NCI-H345 treated with DMSO at 0.1 percent for 48 hours (cell line): ENCODE results near the gene B4GALNT1.
"Not testable (repeated sequence)": the region's sequence is repeated elsewhere in the genome, so short reads cannot be mapped to it uniquely, and the experiment has no call there.

Experiments used
- DNase-seq: peaks from one replicate; lab custom pipeline; 2025; ENCODE audit not compliant: unreplicated experiment; lab: John Stamatoyannopoulos, UW

The B4GALNT1 gene

GRCh38 chr12:57588951-57589610, 43.9 kb downstream of the B4GALNT1 start:
- not testable (repeated sequence) for DNase-seq

- no peak for DNase-seq
These were observed 46.1 kb downstream of the B4GALNT1 start for GRCh38 chr12:57586832-57587429.

DNA sequence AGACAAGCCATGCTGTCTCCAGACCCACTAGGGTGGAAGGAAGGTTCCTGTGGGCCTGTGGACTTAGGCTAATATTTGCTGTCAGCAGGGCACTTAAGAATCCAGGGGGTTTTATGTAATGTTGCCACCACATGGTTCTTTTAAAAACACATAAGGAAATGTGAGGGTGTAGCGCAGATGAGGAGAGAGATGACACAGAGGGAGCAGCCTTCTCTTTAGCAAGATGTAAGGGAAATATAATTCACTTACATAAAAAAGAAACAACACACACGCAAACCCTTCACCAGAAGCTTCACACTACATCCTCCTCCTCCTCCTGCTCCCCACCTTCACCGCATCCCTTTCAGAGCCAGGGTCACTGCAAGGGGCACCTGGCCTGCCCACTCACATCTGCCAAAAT, 46.9 kb downstream of the B4GALNT1 start:
- DNase-seq: no peak

DNA sequence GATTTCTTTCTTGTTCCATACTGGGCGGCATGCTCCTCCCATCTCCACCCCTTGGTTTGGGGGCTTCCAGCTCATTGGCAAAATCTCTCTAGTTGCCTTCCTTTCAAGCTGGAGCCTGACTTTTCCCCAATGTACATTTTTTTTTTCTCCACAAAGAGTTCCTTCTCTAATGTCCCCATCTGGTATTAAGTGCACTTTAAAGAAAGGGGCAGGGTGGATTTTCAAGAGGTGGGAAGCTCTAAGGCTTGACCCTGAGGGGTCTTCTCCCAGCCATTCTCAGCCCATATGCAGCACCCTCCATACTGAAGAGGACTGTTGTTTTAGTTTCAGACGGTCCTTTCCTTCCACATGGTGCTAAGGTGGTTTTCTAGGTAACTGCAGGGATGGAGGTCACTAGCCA, 47.8 kb downstream of the B4GALNT1 start:
- DNase-seq: no peak

GRCh38 chr12:57584690-57585089, 48.3 kb downstream of the B4GALNT1 start:
- DNase-seq: no peak

GRCh38 chr12:57584050-57584449, 49.0 kb downstream of the B4GALNT1 start:
- no peak for DNase-seq

GRCh38 chr12:57583008-57583831, 49.8 kb downstream of the B4GALNT1 start:
- DNase-seq: peak; percentile 45

GRCh38 chr12:57582440-57582839, 50.6 kb downstream of the B4GALNT1 start:
- no peak for DNase-seq

DNA sequence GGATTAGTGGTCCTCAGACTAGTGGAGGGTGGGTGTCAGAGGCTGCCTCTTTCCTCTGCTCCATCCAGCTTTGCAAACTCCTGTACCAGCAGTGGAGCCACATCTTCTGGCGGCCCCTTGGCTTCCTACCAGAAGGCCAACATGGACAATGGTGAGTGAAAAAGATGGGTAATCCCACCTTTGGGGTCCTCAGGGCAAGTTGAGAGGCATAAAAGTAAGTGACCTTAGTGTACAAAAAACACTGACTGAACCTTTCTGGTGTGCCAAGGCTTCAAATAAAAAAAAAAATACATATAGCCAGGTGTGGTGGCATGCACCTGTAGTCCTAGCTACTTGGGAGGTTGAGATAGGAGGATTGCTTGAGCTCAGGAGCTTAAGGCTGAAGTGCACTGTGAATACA, 51.2 kb downstream of the B4GALNT1 start:
- no peak for DNase-seq

- no peak for DNase-seq
These were observed 52.6 kb downstream of the B4GALNT1 start for GRCh38 chr12:57580466-57580795.

- DNase-seq: no peak
These were observed 53.1 kb downstream of the B4GALNT1 start for GRCh38 chr12:57579677-57580465.

- no peak for DNase-seq
These were observed 54.0 kb downstream of the B4GALNT1 start for GRCh38 chr12:57579011-57579410.

DNA sequence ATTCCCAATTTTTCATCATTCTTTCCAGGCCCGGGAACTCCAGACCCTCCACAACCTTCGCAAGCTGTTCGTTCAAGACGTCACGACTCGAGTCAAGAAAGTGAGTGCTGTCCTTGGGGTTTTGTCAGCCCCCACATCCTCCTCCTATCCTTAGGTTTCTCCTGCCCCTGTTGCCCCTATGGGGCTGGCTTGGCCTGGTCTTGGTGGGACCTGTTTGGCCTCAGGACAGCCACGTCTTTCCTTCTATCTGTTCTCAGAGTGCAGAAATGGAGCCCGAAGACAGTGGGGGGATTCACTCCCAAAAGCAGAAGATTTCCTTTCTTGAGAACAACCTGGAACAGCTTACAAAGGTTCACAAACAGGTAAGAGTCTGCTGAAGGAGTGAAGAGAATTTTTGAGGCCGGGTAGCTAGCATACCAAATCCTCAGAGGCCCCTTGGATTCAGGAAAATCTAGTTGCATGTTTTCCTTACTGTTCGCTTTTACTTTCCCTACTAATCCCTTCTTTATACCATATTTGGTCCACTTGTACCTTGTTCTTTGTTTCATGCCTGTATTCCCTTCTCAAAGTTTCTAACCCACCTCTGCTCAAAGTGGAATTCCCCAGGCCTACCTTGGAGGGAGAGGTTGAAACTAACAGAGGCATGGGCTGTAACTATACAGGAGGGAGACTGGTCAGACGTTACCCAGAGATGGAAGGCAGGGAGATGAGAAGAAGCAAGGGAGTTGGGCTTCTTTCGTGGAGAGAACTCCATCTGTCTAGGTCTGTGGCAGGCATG, 54.8 kb downstream of the B4GALNT1 start:
- no peak for DNase-seq

GRCh38 chr12:57576613-57577160, 56.3 kb downstream of the B4GALNT1 start:
- no peak for DNase-seq
